CD4-positive, alpha-beta T cell (primary cell): ENCODE measurements around the gene CHEK1. TPM values are rescaled to one million over a fixed set of nuclear protein-coding genes. Genes with fewer than 3 reads are reported as not detected.

Experiments
- ATAC-seq: fragments of 200-7000 bp; cut with Tn5 transposase; one replicate; pipeline ENCODE4 v1.10.0; 2022; ENCODE audit warnings: mild to moderate bottlenecking; ENCODE audit not compliant: poor library complexity
- CTCF ChIA-PET: fragments of 350-600 bp; sonication (Branson Sonifier 250); formaldehyde crosslinking; loops from one replicate; lab custom pipeline; 2021; ENCODE audit warnings: antibody characterized with exemption, inconsistent platforms; lab: Charles Lee
- POLR2A ChIA-PET: fragments of 350-600 bp; sonication (Branson Sonifier 250); formaldehyde crosslinking; loops from one replicate; lab custom pipeline; 2021; ENCODE audit warnings: antibody characterized with exemption, inconsistent platforms; lab: Charles Lee
- DNase-seq, 14 experiments: peaks; one replicate each; pipeline ENCODE4 v3.0.0-alpha.2; 2013 to 2020; ENCODE audit warnings: mixed read lengths in 2 of 14
- H3K27ac ChIP-seq, 2 donors: one replicate each; pipeline versions ENCODE4 v1.5.1 to v1.7.0; 2013; ENCODE audit warnings: low read length in 2 of 2, low read depth in 1 of 2, mild to moderate bottlenecking in 1 of 2
- H3K27me3 ChIP-seq, 2 experiments: 1 replicate in 1 of 2; 2 replicates in 1 of 2; pipeline versions ENCODE4 v1.6.1 to v1.7.0; 2013; ENCODE audit warnings: low read length in 2 of 2, control low read depth in 1 of 2, mild to moderate bottlenecking in 1 of 2, moderate library complexity in 1 of 2; ENCODE audit not compliant: insufficient read depth in 2 of 2, control insufficient read depth in 1 of 2
- H3K36me3 ChIP-seq: one replicate; pipeline ENCODE4 v1.6.1; 2013; ENCODE audit warnings: low read length, control low read depth; ENCODE audit not compliant: insufficient read depth
- H3K4me1 ChIP-seq: one replicate; pipeline ENCODE4 v1.6.1; 2013; ENCODE audit warnings: low read length, control low read depth; ENCODE audit not compliant: insufficient read depth
- H3K4me3 ChIP-seq: one replicate; pipeline ENCODE4 v1.5.1; 2013; ENCODE audit warnings: mild to moderate bottlenecking, low read length, moderate library complexity
- H3K9me3 ChIP-seq, 2 experiments: 1 replicate in 1 of 2; 2 replicates in 1 of 2; pipeline versions ENCODE4 v1.6.1 to v1.7.0; 2013; ENCODE audit warnings: low read length in 2 of 2, mild to moderate bottlenecking in 2 of 2, control low read depth in 1 of 2, moderate library complexity in 1 of 2; ENCODE audit not compliant: control insufficient read depth in 1 of 2, insufficient read depth in 1 of 2
- H3K27ac Mint-ChIP-seq: one replicate; pipeline ENCODE4 v1.8.0; 2020; ENCODE audit warnings: mixed read lengths
- H3K27me3 Mint-ChIP-seq: one replicate; pipeline ENCODE4 v1.8.0; 2021; ENCODE audit warnings: mixed read lengths
- H3K36me3 Mint-ChIP-seq: one replicate; pipeline ENCODE4 v1.8.0; 2021; ENCODE audit warnings: low read depth, mixed read lengths
- H3K4me1 Mint-ChIP-seq: one replicate; pipeline ENCODE4 v1.8.0; 2021; ENCODE audit warnings: low read depth, mixed read lengths
- H3K4me3 Mint-ChIP-seq: one replicate; pipeline ENCODE4 v1.8.0; 2020; ENCODE audit warnings: mild to moderate bottlenecking, mixed read lengths
- H3K9me3 Mint-ChIP-seq: one replicate; pipeline ENCODE4 v1.8.0; 2020; ENCODE audit warnings: mixed read lengths
- intact Hi-C, 2 experiments: fragments of 100-400 bp; cut with DNase I in 1 of 2; cut with micrococcal nuclease in 1 of 2; formaldehyde crosslinking; loops; one replicate each; pipeline versions ENCODE4 v1.15.1 to v1.9.0; 2023 to 2025; cut with DNase I, micrococcal nuclease
- total RNA-seq, 174 experiments: library from RNA in 2 of 174; stranded (reverse) in 2 of 174; gene quantifications; one replicate each; pipeline ENCODE4 v1.2.3 and lab custom pipeline; 2021 to 2026
- TF ChIP-seq, protein P1 (sequence below): fragments of 200-600 bp; IDR thresholded peaks from one replicate; pipeline ENCODE4 v1.8.0; 2022; ENCODE audit warnings: antibody characterized with exemption, mild to moderate bottlenecking

CHEK1 gene
- total RNA-seq, 2 experiments from 2014 or later = 6.8 to 7.8 TPM

DNA sequence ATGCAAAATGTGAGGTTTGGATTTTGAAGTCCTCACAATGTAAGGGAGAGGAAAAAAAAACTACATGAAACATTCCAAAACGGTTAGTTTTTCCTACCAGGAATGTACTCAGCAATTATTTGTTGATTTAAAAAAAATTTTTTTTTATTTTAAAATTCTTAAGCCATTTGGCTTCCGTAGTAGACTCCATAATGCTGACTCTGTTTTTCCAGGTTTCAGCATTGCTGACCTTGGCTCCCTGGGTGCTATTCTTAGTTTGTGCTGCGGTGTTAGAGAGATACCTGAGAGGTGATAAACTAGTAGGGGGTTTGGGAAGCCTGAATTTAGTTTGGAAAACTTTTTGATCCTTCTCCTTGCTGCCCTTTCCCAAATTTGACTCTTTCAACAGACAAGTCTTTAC is 21.8 kb upstream of the CHEK1 start:
- ATAC-seq (no peak), DNase-seq (no peak)
- H3K36me3 Mint-ChIP-seq = peaks cover 92% of the 10 kb centered on the region
- no peaks in the 10 kb centered on the region for H3K9me3 Mint-ChIP-seq
- Histone ChIP-seq H3K4me3 (no peak overlapping the region), H3K27ac (no peak overlapping the region), H3K36me3 (peaks cover 78% of the 10 kb centered on the region), H3K27me3 (no peaks in the 10 kb centered on the region), H3K9me3 (no peaks in the 10 kb centered on the region), H3K4me1 (no peaks in the 10 kb centered on the region)
- CTCF ChIA-PET = no interaction called here
- no peaks in the 10 kb centered on the region for H3K4me1 Mint-ChIP-seq
- TF ChIP-seq, protein P1, sequence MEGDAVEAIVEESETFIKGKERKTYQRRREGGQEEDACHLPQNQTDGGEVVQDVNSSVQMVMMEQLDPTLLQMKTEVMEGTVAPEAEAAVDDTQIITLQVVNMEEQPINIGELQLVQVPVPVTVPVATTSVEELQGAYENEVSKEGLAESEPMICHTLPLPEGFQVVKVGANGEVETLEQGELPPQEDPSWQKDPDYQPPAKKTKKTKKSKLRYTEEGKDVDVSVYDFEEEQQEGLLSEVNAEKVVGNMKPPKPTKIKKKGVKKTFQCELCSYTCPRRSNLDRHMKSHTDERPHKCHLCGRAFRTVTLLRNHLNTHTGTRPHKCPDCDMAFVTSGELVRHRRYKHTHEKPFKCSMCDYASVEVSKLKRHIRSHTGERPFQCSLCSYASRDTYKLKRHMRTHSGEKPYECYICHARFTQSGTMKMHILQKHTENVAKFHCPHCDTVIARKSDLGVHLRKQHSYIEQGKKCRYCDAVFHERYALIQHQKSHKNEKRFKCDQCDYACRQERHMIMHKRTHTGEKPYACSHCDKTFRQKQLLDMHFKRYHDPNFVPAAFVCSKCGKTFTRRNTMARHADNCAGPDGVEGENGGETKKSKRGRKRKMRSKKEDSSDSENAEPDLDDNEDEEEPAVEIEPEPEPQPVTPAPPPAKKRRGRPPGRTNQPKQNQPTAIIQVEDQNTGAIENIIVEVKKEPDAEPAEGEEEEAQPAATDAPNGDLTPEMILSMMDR = no peak
- no peak overlapping the region for H3K4me3 Mint-ChIP-seq
- H3K27ac Mint-ChIP-seq = no peak overlapping the region
- intact Hi-C loops = no loop called here
- POLR2A ChIA-PET = interaction anchor here (0.9 to 1.9 kb wide), 3 partner anchors 10 to 33 kb away, joined by 3 to 6 read pairs (median 3); partner anchors contain the start of gene STT3A
- no peaks in the 10 kb centered on the region for H3K27me3 Mint-ChIP-seq

DNA sequence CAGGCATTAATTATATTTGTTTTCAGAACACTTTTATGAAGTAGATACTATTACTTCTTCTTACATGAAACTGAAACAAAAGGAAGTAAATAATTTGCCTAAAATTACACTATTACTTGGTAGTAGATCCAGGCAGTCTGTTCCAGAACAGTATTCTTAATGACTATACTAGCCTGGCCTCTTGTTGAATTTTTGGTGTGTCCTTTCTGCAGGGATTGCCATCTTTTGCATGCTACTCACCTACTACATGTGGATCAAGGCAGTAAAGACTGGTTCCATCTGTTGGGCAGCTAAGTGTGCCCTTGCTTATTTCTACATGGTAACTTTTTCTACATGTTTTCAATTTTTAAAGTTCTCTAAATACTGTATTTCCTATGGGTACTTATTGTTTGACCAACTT is 19.5 kb upstream of the CHEK1 start:
- no peak overlapping the region for H3K27ac Mint-ChIP-seq
- ATAC-seq (no peak), DNase-seq (no peak)
- no peaks in the 10 kb centered on the region for H3K27me3 Mint-ChIP-seq
- intact Hi-C loops = no loop called here
- Histone ChIP-seq H3K27ac (no peak overlapping the region), H3K4me3 (no peak overlapping the region), H3K36me3 (peaks cover 87% of the 10 kb centered on the region), H3K27me3 (no peaks in the 10 kb centered on the region), H3K4me1 (no peaks in the 10 kb centered on the region), H3K9me3 (no peaks in the 10 kb centered on the region)
- H3K4me1 Mint-ChIP-seq = no peaks in the 10 kb centered on the region
- ChIA-PET POLR2A (interaction anchor here (1.0 kb wide), 1 partner anchor 20 kb away, joined by 3 read pairs; no protein-coding TSS in a partner anchor), CTCF (no interaction called here)
- no peaks in the 10 kb centered on the region for H3K9me3 Mint-ChIP-seq
- TF ChIP-seq, protein P1 = no peak
- H3K4me3 Mint-ChIP-seq = no peak overlapping the region
- H3K36me3 Mint-ChIP-seq = peaks cover 95% of the 10 kb centered on the region

DNA sequence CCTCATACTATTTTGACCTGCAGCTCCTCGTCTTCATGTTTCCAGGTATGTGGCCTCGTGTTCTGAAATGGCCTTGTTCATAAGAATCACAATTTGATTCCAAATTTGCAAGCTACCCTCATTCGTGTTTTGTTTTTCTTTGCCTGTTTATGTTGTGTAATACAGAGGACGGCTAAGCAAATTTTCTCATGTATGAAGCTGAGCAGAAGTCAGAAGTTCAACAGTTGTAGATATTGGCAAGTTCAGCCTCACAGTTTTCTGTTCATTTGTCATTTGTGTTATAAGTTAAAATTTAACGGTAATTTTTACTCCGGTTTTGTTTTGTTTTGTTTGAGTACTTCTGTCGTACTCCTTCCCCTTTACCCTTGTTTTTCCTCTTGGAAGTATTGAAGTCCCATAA is 15.4 kb upstream of the CHEK1 start:
- POLR2A ChIA-PET = no interaction called here
- DNase-seq (no peak), ATAC-seq (no peak)
- peaks cover 93% of the 10 kb centered on the region for H3K36me3 ChIP-seq
- CTCF ChIA-PET = no interaction called here
- H3K27me3 ChIP-seq = no peaks in the 10 kb centered on the region
- TF ChIP-seq, protein P1 = no peak
- intact Hi-C loops = no loop called here
- no peaks in the 10 kb centered on the region for H3K4me1 ChIP-seq
- no peaks in the 10 kb centered on the region for H3K4me1 Mint-ChIP-seq
- H3K27ac Mint-ChIP-seq = no peak overlapping the region
- H3K4me3 Mint-ChIP-seq = no peak overlapping the region
- H3K27ac ChIP-seq = no peak overlapping the region
- H3K27me3 Mint-ChIP-seq = no peaks in the 10 kb centered on the region
- no peaks in the 10 kb centered on the region for H3K9me3 Mint-ChIP-seq
- no peaks in the 10 kb centered on the region for H3K9me3 ChIP-seq
- no peak overlapping the region for H3K4me3 ChIP-seq
- H3K36me3 Mint-ChIP-seq = peaks cover 100% of the 10 kb centered on the region
